Breast epithelium (tissue), 4 donors: ENCODE measurements around the gene MDGA2. TPM values are rescaled to one million over a fixed set of nuclear protein-coding genes. Genes with fewer than 3 reads are reported as not detected.

Experiments used
- DNase-seq, 2 donors: peaks; one replicate each; pipeline ENCODE4 v3.0.0-alpha.2; 2019; ENCODE audit warnings: low spot score in 2 of 2
- H3K27ac ChIP-seq, 2 donors: fragments of 200-600 bp; sonication (generic) in 1 of 2; one replicate each; pipeline ENCODE4 v1.5.1; 2016 to 2019; ENCODE audit warnings: mild to moderate bottlenecking in 1 of 2
- H3K27me3 ChIP-seq, 2 donors: fragments of 200-600 bp; sonication (generic) in 1 of 2; one replicate each; pipeline versions ENCODE4 v1.5.1 to v1.6.0; 2017 to 2019; ENCODE audit warnings: control low read depth in 1 of 2, mild to moderate bottlenecking in 1 of 2
- H3K36me3 ChIP-seq: fragments of 200-600 bp; one replicate; pipeline ENCODE4 v1.5.1; 2019
- H3K4me1 ChIP-seq, 2 donors: fragments of 200-600 bp; sonication (generic); one replicate each; pipeline ENCODE4 v1.5.1; 2016 to 2019; ENCODE audit warnings: control low read depth in 1 of 2
- H3K4me3 ChIP-seq, 3 donors: fragments of 200-600 bp; sonication (generic); 1 replicate in 2 of 3; 2 replicates in 1 of 3; pipeline ENCODE4 v1.5.1; 2016 to 2019; ENCODE audit warnings: mild to moderate bottlenecking in 3 of 3, moderate library complexity in 2 of 3
- H3K9me3 ChIP-seq, 2 donors: fragments of 200-600 bp; sonication (generic) in 1 of 2; one replicate each; pipeline ENCODE4 v1.5.1; 2016 to 2019; ENCODE audit warnings: control low read depth in 1 of 2
- POLR2A ChIP-seq: fragments of 450-650 bp; IDR thresholded peaks from one replicate; pipeline ENCODE4 v1.6.1; 2016; ENCODE audit warnings: antibody characterized with exemption, mild to moderate bottlenecking, moderate library complexity
- POLR2AphosphoS5 ChIP-seq, 3 donors: sonication (generic); formaldehyde crosslinking; IDR thresholded peaks; one replicate each; pipeline ENCODE4 v1.6.1; 2017; ENCODE audit warnings: antibody characterized with exemption in 3 of 3
- intact Hi-C: fragments of 100-400 bp; cut with DNase I; formaldehyde crosslinking; loops from one replicate; pipeline ENCODE4 v1.15.1; 2023; ENCODE audit warnings: low total_unique reads
- total RNA-seq, 3 donors: library from RNA; depleted of rRNA; stranded (reverse); fragments of >200 nt; gene quantifications; one replicate each; pipeline ENCODE4 v1.1.0, GENCODE V29; 2016
- TF ChIP-seq, protein P1 (sequence below), 3 donors: fragments of 450-650 bp; IDR thresholded peaks; one replicate each; pipeline ENCODE4 v1.5.1; 2016 to 2017; ENCODE audit warnings: antibody characterized with exemption in 3 of 3, mild to moderate bottlenecking in 3 of 3, moderate library complexity in 3 of 3

The MDGA2 gene
- total RNA-seq, 3 donors from 2014 or later = not detected

DNA sequence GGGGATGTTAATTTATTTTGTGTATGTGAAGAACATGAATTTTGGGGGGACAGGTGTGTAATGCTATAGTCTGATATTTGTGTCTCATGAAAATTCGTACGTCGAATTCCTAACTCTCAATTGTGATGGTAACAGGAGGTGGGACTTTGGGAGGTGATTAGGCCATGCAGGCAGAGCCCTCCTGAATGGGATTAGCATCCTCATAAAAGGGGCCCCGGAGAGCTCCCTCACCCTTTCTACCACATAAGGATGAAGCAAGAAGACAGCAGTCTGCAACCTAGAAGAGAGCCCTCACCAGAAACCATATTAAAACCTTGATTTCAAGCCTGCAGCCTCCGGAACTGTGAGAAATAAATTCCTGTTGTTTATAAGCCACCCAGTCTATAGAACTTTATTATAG, 165.4 kb downstream of the MDGA2 start:
- DNase-seq = no peak
- Histone ChIP-seq H3K9me3 (no peaks in the 10 kb centered on the region), H3K36me3 (no peaks in the 10 kb centered on the region), H3K4me1 (no peaks in the 10 kb centered on the region), H3K4me3 (no peak overlapping the region), H3K27ac (no peak overlapping the region), H3K27me3 (no peaks in the 10 kb centered on the region)
- intact Hi-C loops = no loop called here
- TF ChIP-seq, protein P1, sequence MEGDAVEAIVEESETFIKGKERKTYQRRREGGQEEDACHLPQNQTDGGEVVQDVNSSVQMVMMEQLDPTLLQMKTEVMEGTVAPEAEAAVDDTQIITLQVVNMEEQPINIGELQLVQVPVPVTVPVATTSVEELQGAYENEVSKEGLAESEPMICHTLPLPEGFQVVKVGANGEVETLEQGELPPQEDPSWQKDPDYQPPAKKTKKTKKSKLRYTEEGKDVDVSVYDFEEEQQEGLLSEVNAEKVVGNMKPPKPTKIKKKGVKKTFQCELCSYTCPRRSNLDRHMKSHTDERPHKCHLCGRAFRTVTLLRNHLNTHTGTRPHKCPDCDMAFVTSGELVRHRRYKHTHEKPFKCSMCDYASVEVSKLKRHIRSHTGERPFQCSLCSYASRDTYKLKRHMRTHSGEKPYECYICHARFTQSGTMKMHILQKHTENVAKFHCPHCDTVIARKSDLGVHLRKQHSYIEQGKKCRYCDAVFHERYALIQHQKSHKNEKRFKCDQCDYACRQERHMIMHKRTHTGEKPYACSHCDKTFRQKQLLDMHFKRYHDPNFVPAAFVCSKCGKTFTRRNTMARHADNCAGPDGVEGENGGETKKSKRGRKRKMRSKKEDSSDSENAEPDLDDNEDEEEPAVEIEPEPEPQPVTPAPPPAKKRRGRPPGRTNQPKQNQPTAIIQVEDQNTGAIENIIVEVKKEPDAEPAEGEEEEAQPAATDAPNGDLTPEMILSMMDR (IDR thresholded peaks at IDR 0.05) = no peak
- TF ChIP-seq POLR2AphosphoS5 (IDR thresholded peaks at IDR 0.05) = no peak
- TF ChIP-seq POLR2A = no peak

DNA sequence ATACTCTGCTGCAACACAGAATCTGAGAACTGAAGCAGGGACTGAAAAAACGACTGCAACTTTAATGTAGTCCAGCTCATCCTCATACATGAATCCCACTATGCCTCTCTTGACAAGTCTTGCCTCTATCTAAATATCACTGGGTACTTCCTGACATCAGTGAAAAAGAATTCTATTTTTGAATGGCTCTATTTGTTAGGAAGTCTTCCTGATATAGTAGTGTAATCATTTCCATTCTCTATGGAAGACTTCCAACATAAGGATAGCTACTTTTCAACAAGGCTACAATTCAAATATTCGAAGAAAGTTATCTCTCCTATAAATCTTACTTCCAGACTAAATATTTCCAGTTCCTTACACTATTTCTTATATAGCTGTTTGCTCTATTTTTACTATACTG, 167.5 kb downstream of the MDGA2 start:
- Histone ChIP-seq H3K4me1 (no peaks in the 10 kb centered on the region), H3K27me3 (no peaks in the 10 kb centered on the region), H3K9me3 (no peaks in the 10 kb centered on the region), H3K4me3 (no peak overlapping the region), H3K27ac (no peak overlapping the region), H3K36me3 (no peaks in the 10 kb centered on the region)
- no peak for DNase-seq
- intact Hi-C loops = no loop called here
- TF ChIP-seq POLR2A = no peak
- no peak for TF ChIP-seq POLR2AphosphoS5 (IDR thresholded peaks at IDR 0.05)
- TF ChIP-seq, protein P1 (IDR thresholded peaks at IDR 0.05) = no peak

GRCh38 chr14:47500369-47500768, 175.0 kb downstream of the MDGA2 start:
- TF ChIP-seq, protein P1 (IDR thresholded peaks at IDR 0.05) = no peak
- TF ChIP-seq POLR2AphosphoS5 (IDR thresholded peaks at IDR 0.05) (no peak), POLR2A (no peak)
- no peaks in the 10 kb centered on the region for H3K36me3 ChIP-seq
- no peaks in the 10 kb centered on the region for H3K9me3 ChIP-seq
- intact Hi-C loops = no loop called here
- H3K27ac ChIP-seq = no peak overlapping the region
- H3K4me1 ChIP-seq = no peaks in the 10 kb centered on the region
- no peak overlapping the region for H3K4me3 ChIP-seq
- DNase-seq = no peak
- no peaks in the 10 kb centered on the region for H3K27me3 ChIP-seq

DNA sequence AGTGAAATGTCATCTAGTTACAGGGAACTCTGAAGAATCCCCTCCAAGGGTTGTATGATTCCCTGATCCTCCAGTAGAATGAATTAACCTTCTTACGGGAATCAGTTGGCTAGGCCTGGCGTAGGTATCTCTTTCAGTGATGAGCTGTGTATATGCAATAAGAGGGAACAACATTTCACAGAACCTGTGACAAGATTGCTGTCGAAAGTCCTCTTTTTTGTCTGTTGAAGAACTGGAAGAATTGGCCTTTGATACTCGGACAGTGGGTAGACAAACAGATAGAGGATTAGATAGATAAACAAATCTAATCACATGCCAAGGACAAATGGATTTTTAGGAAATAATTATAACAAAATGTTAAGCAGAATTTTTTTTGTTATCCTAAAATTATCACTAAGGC, 184.6 kb downstream of the MDGA2 start:
- TF ChIP-seq POLR2A (no peak), POLR2AphosphoS5 (IDR thresholded peaks at IDR 0.05) (no peak)
- TF ChIP-seq, protein P1 (IDR thresholded peaks at IDR 0.05) = no peak
- Histone ChIP-seq H3K4me1 (no peaks in the 10 kb centered on the region), H3K9me3 (no peaks in the 10 kb centered on the region), H3K4me3 (no peak overlapping the region), H3K27me3 (no peaks in the 10 kb centered on the region), H3K36me3 (no peaks in the 10 kb centered on the region), H3K27ac (no peak overlapping the region)
- intact Hi-C loops = no loop called here
- DNase-seq = no peak

GRCh38 chr14:47490353-47490752, 185.1 kb downstream of the MDGA2 start:
- Histone ChIP-seq H3K27me3 (no peaks in the 10 kb centered on the region), H3K4me3 (no peak overlapping the region), H3K36me3 (no peaks in the 10 kb centered on the region), H3K4me1 (no peaks in the 10 kb centered on the region), H3K27ac (no peak overlapping the region), H3K9me3 (no peaks in the 10 kb centered on the region)
- no peak for TF ChIP-seq POLR2AphosphoS5 (IDR thresholded peaks at IDR 0.05)
- TF ChIP-seq, protein P1 (IDR thresholded peaks at IDR 0.05) = no peak
- no peak for TF ChIP-seq POLR2A
- DNase-seq = no peak
- intact Hi-C loops = no loop called here
